H1 (cell line): ENCODE results near the gene TMEM150A. TPM values are rescaled to one million over a fixed set of nuclear protein-coding genes. Genes with fewer than 3 reads are reported as not detected.
A peak's percentile ranks its signal among the peaks of the same experiment; 100 is the strongest.

Experiments
- CTCF ChIA-PET: fragments of 300-600 bp; sonication (Branson Sonifier 250); formaldehyde crosslinking; loops from one replicate; lab custom pipeline; 2021; ENCODE audit not compliant: partially characterized antibody; lab: Charles Lee
- POLR2A ChIA-PET: fragments of 300-600 bp; sonication (Branson Sonifier 250); formaldehyde crosslinking; loops from one replicate; lab custom pipeline; 2021; ENCODE audit warnings: inconsistent platforms; ENCODE audit not compliant: partially characterized antibody; lab: Charles Lee
- DNase-seq, 2 experiments: peaks; one replicate each; pipeline versions ENCODE4 v3.0.0 to v3.0.0-alpha.2; 2010 to 2022; ENCODE audit warnings: low spot score in 2 of 2, low read depth in 1 of 2, mixed read lengths in 1 of 2
- FAIRE-seq: peaks from 2 replicates; lab custom pipeline; 2011; peaks lifted over from hg19 to GRCh38; lab: Jason Lieb, UNC
- H2AFZ ChIP-seq: 2 replicates; pipeline ENCODE4 v1.8.1; 2012; ENCODE audit warnings: low read length, inconsistent platforms
- H2AK5ac ChIP-seq: 2 replicates; pipeline ENCODE4 v1.6.1; 2013; ENCODE audit warnings: low read depth, low read length
- H2BK120ac ChIP-seq: replicated peaks from 2 replicates; pipeline ENCODE3; 2013; ENCODE audit warnings: low read depth, low read length, inconsistent platforms
- H2BK12ac ChIP-seq: 2 replicates; pipeline ENCODE4 v1.6.1; 2013; ENCODE audit warnings: low read depth, low read length
- H2BK15ac ChIP-seq: 2 replicates; pipeline ENCODE4 v1.6.1; 2013; ENCODE audit warnings: low read length
- H2BK20ac ChIP-seq: 2 replicates; pipeline ENCODE4 v1.6.1; 2013; ENCODE audit warnings: low read length
- H2BK5ac ChIP-seq: 2 replicates; pipeline ENCODE4 v1.6.1; 2013; ENCODE audit warnings: low read depth, low read length
- H3K14ac ChIP-seq: 2 replicates; pipeline ENCODE4 v1.6.1; 2013; ENCODE audit warnings: inconsistent platforms; ENCODE audit not compliant: insufficient read length
- H3K18ac ChIP-seq: 2 replicates; pipeline ENCODE4 v1.6.1; 2013; ENCODE audit warnings: low read length; ENCODE audit errors: extremely low read depth
- H3K23ac ChIP-seq: 2 replicates; pipeline ENCODE4 v1.6.1; 2013; ENCODE audit warnings: inconsistent platforms; ENCODE audit not compliant: insufficient read length
- H3K23me2 ChIP-seq: 2 replicates; pipeline ENCODE4 v1.6.1; 2013; ENCODE audit warnings: low read depth, low read length
- H3K27ac ChIP-seq: 2 replicates; pipeline ENCODE4 v1.6.1; 2011; ENCODE audit warnings: low read depth, low read length, inconsistent platforms
- H3K27me3 ChIP-seq, 4 experiments: replicated peaks in 1 of 4; 1 replicate in 1 of 4; 2 replicates in 3 of 4; pipeline versions ENCODE4 v1.6.1 to v1.8.1; 2011 to 2013; ENCODE audit warnings: low read length in 3 of 4, mild to moderate bottlenecking in 3 of 4, inconsistent platforms in 2 of 4, mixed read lengths in 2 of 4, moderate library complexity in 1 of 4; ENCODE audit not compliant: control insufficient read depth in 3 of 4, insufficient read depth in 3 of 4; ENCODE audit errors: extremely low read depth in 1 of 4
- H3K36me3 ChIP-seq, 4 experiments: 2 replicates each; pipeline versions ENCODE4 v1.6.1 to v1.8.1; 2011 to 2013; ENCODE audit warnings: mild to moderate bottlenecking in 4 of 4, low read length in 3 of 4, moderate library complexity in 2 of 4, control low read depth in 1 of 4, inconsistent platforms in 1 of 4; ENCODE audit not compliant: insufficient read depth in 4 of 4, control insufficient read depth in 2 of 4
- H3K4ac ChIP-seq: replicated peaks from 2 replicates; pipeline ENCODE3; 2013; ENCODE audit warnings: low read length, low read depth, mixed read lengths, inconsistent platforms; ENCODE audit not compliant: insufficient read length
- H3K4me1 ChIP-seq, 4 experiments: replicated peaks in 1 of 4; 1 replicate in 1 of 4; 2 replicates in 3 of 4; pipeline versions ENCODE4 v1.6.1 to v1.8.1; 2011 to 2013; ENCODE audit warnings: low read length in 3 of 4, inconsistent platforms in 2 of 4, mixed read lengths in 1 of 4; ENCODE audit not compliant: insufficient read depth in 4 of 4, control insufficient read depth in 3 of 4
- H3K4me2 ChIP-seq, 2 experiments: 2 replicates each; pipeline versions ENCODE4 v1.6.1 to v1.8.1; 2011 to 2013; ENCODE audit warnings: low read depth in 2 of 2, low read length in 2 of 2, control low read depth in 1 of 2, inconsistent platforms in 1 of 2, mild to moderate bottlenecking in 1 of 2; ENCODE audit not compliant: insufficient read depth in 1 of 2
- H3K4me3 ChIP-seq, 4 experiments: fragments of 200-600, 300-600 bp in 1 of 4; sonication (generic), shearing (Covaris generic), sonication (Bioruptor Twin) in 1 of 4; 2 replicates each; pipeline versions ENCODE4 v1.5.1 to v1.8.1; 2011 to 2016; ENCODE audit warnings: low read length in 4 of 4, low read depth in 3 of 4, control low read depth in 2 of 4, inconsistent platforms in 2 of 4, mild to moderate bottlenecking in 2 of 4, mixed read lengths in 1 of 4, moderate library complexity in 1 of 4; ENCODE audit not compliant: insufficient read depth in 2 of 4; ENCODE audit errors: extremely low read depth in 1 of 4
- H3K56ac ChIP-seq: replicated peaks from 2 replicates; pipeline ENCODE3; 2013; ENCODE audit warnings: low read depth, mild to moderate bottlenecking, mixed read lengths, low read length, inconsistent platforms; ENCODE audit not compliant: insufficient read length
- H3K79me1 ChIP-seq: 2 replicates; pipeline ENCODE4 v1.6.1; 2013; ENCODE audit warnings: low read depth, low read length, control low read depth
- H3K79me2 ChIP-seq, 2 experiments: 2 replicates each; pipeline versions ENCODE4 v1.6.1 to v1.8.1; 2012 to 2013; ENCODE audit warnings: low read length in 2 of 2, mild to moderate bottlenecking in 2 of 2, inconsistent platforms in 1 of 2; ENCODE audit not compliant: insufficient read depth in 2 of 2, control insufficient read depth in 1 of 2
- H3K9ac ChIP-seq, 4 experiments: replicated peaks in 1 of 4; 1 replicate in 1 of 4; 2 replicates in 3 of 4; pipeline versions ENCODE4 v1.6.1 to v1.8.1; 2011 to 2013; ENCODE audit warnings: low read depth in 3 of 4, low read length in 3 of 4, control low read depth in 2 of 4, mild to moderate bottlenecking in 2 of 4, moderate library complexity in 2 of 4, inconsistent platforms in 1 of 4; ENCODE audit errors: extremely low read depth in 1 of 4
- H3K9me3 ChIP-seq, 2 experiments: 2 replicates each; pipeline versions ENCODE4 v1.6.1 to v1.8.1; 2012 to 2013; ENCODE audit warnings: mild to moderate bottlenecking in 2 of 2, moderate library complexity in 2 of 2, control low read depth in 1 of 2, inconsistent platforms in 1 of 2, low read depth in 1 of 2, low read length in 1 of 2, mixed read lengths in 1 of 2; ENCODE audit not compliant: insufficient read depth in 2 of 2
- H4K20me1 ChIP-seq, 2 experiments: replicated peaks in 1 of 2; 2 replicates each; pipeline versions ENCODE3 to v1.8.1; 2011 to 2013; ENCODE audit warnings: inconsistent platforms in 2 of 2, low read length in 2 of 2, mild to moderate bottlenecking in 1 of 2; ENCODE audit not compliant: insufficient read depth in 2 of 2, control insufficient read depth in 1 of 2
- H4K5ac ChIP-seq: 2 replicates; pipeline ENCODE4 v1.6.1; 2013; ENCODE audit warnings: low read length, low read depth, mixed read lengths, inconsistent platforms; ENCODE audit not compliant: insufficient read length
- H4K8ac ChIP-seq: 2 replicates; pipeline ENCODE4 v1.8.0; 2013; ENCODE audit warnings: mild to moderate bottlenecking, moderate library complexity, low read length, inconsistent platforms; ENCODE audit not compliant: insufficient read depth; ENCODE audit errors: extremely low read depth
- H4K91ac ChIP-seq: replicated peaks from 2 replicates; pipeline ENCODE3; 2013; ENCODE audit warnings: low read length, mixed read lengths, inconsistent platforms; ENCODE audit not compliant: insufficient read length
- CHD1 ChIP-seq: IDR thresholded peaks from 2 replicates; pipeline ENCODE4 v1.6.1; 2012; ENCODE audit warnings: low read depth, low read length, improper control_type of control experiment
- CTCF ChIP-seq, 3 experiments: IDR thresholded peaks; 1 replicate in 2 of 3; 2 replicates in 1 of 3; pipeline versions ENCODE4 v1.5.1 to v1.6.1; 2011; ENCODE audit warnings: low read length in 3 of 3, mild to moderate bottlenecking in 3 of 3, inconsistent platforms in 2 of 3, low read depth in 1 of 3, moderate library complexity in 1 of 3; ENCODE audit not compliant: insufficient read depth in 1 of 3; ENCODE audit errors: control extremely low read depth in 1 of 3
- RAD21 ChIP-seq, 2 experiments: IDR thresholded peaks in 1 of 2; conservative IDR thresholded peaks in 1 of 2; 2 replicates each; pipeline ENCODE4 v1.6.1; 2011; ENCODE audit warnings: low read depth in 2 of 2, low read length in 2 of 2, improper control_type of control experiment in 1 of 2, inconsistent platforms in 1 of 2, mild to moderate bottlenecking in 1 of 2, moderate library complexity in 1 of 2
- WGBS, 2 experiments: shearing (Covaris generic) in 1 of 2; methylation state at CpG; one replicate each; pipeline versions ENCODE4 v1.1.6 to v1.1.7; 2013 to 2015; ENCODE audit warnings: low lambda C conversion rate in 2 of 2, mixed read lengths in 2 of 2, inconsistent platforms in 1 of 2, low coverage in 1 of 2, missing lambda C conversion rate in 1 of 2; ENCODE audit not compliant: insufficient replicate concordance in 2 of 2, insufficient coverage in 1 of 2, insufficient read length in 1 of 2; ENCODE audit errors: extremely low coverage in 1 of 2, missing lambda C conversion rate in 1 of 2; 5-methylcytosine and 5-hydroxymethylcytosine counted together
- polyA plus RNA-seq, 7 experiments: library from polyadenylated mRNA; depleted of rRNA in 3 of 7; stranded (reverse) in 5 of 7; unstranded in 2 of 7; fragments of >200 nt in 5 of 7; fragments of 200-250 nt in 2 of 7; gene quantifications; 1 replicate in 5 of 7; 2 replicates in 1 of 7; 4 replicates in 1 of 7; pipeline versions ENCODE4 v1.2.1 to v1.2.3, GENCODE V29; 2011 to 2013; ENCODE audit warnings: missing spikeins in 2 of 7, mixed read lengths in 2 of 7
- total RNA-seq: library from RNA; stranded (reverse); fragmentation: NEBNext Ultra II Directional; extraction: Animal tissue kit (Norgen Biotek cat#: 25700); gene quantifications from 2 replicates; pipeline ENCODE4 v1.2.1, GENCODE V29; 2021

The TMEM150A gene
- total and polyA plus RNA-seq, 2 of the 8 experiments (the other 6 are each of a cell fraction or from before 2014, with no cell fraction given): 19.8 to 29.9 TPM

- no peak overlapping the region for H3K4me2 ChIP-seq
- no peak overlapping the region for H4K91ac ChIP-seq
- DNase-seq: no peak
Observed at GRCh38 chr2:85648619-85649018, 46.1 kb upstream of the TMEM150A start.

More at GRCh38 chr2:85648619-85649018, 46.1 kb upstream of the TMEM150A start:
- Histone ChIP-seq H2BK20ac (no peak overlapping the region), H2BK12ac (no peak overlapping the region), H4K20me1 (peaks cover 0 to 6% of the 10 kb centered on the region in 2 experiments), H3K79me1 (no peaks in the 10 kb centered on the region), H3K4me3 (no peak overlapping the region), H3K23ac (no peak overlapping the region), H4K5ac (no peak overlapping the region), H3K4ac (no peak overlapping the region), H2BK15ac (no peak overlapping the region), H2AFZ (no peak overlapping the region), H3K14ac (no peak overlapping the region), H3K79me2 (no peaks in the 10 kb centered on the region), H3K9ac (no peak overlapping the region), H2BK5ac (no peak overlapping the region), H3K23me2 (0 out of 2 replicates have a peak, but pooled peaks cover 2% of the 10 kb centered on the region), H4K8ac (no peak overlapping the region), H3K27ac (no peak overlapping the region), H3K56ac (no peak overlapping the region), H3K4me1 (no peaks in the 10 kb centered on the region), H2BK120ac (no peak overlapping the region), H2AK5ac (no peak overlapping the region), H3K18ac (no peak overlapping the region), H3K27me3 (no peaks in the 10 kb centered on the region), H3K36me3 (peaks cover 29 to 85% (median 66%) of the 10 kb centered on the region in 4 experiments), H3K9me3 (no peaks in the 10 kb centered on the region)
- no peak for FAIRE-seq
- TF ChIP-seq RAD21 (IDR thresholded peaks at IDR 0.05 in 1 of 2, conservative IDR thresholded peaks at IDR 0.05 in 1 of 2; ENCODE audit: low read depth in 2 of 2, low read length in 2 of 2) (peak in 1 of 2 experiments; percentile 14; a peak in 1 of 4 replicates), CTCF (IDR thresholded peaks at IDR 0.05; ENCODE audit: control extremely low read depth in 1 of 3, insufficient read depth in 1 of 3, low read depth in 1 of 3, low read length in 3 of 3) (peak in 2 of 3 experiments; percentile 11 to 25; a peak in 2 of 4 replicates), CHD1 (no peak)
- 89% methylated on average over 2 of the region's 2 CpGs; no CpG with 5 or more reads in 1 of the 2 experiments for WGBS, 2 experiments
- POLR2A ChIA-PET: interaction anchor here (1.1 to 1.9 kb wide), 2 partner anchors 13 to 26 kb away, joined by 4 read pairs; no protein-coding TSS in a partner anchor
- CTCF ChIA-PET: interaction anchor here (0.8 to 8.4 kb wide), 12 partner anchors 11 to 408 kb away, joined by 3 to 69 read pairs (median 4); no protein-coding TSS in a partner anchor
